Measurements from ENCODE around the gene NDUFA13.

NDUFA13 gene

GRCh38 chr19:19548915-19549759 is 33.1 kb downstream of the NDUFA13 start:
- no peak overlapping the region for H3K4me2 ChIP-seq
- no peak for TF ChIP-seq CTCF (conservative IDR thresholded peaks at IDR 0.05; ENCODE audit: low read depth, low read length)
- H2AFZ ChIP-seq (ENCODE audit: low read depth), result no peak overlapping the region

DNA sequence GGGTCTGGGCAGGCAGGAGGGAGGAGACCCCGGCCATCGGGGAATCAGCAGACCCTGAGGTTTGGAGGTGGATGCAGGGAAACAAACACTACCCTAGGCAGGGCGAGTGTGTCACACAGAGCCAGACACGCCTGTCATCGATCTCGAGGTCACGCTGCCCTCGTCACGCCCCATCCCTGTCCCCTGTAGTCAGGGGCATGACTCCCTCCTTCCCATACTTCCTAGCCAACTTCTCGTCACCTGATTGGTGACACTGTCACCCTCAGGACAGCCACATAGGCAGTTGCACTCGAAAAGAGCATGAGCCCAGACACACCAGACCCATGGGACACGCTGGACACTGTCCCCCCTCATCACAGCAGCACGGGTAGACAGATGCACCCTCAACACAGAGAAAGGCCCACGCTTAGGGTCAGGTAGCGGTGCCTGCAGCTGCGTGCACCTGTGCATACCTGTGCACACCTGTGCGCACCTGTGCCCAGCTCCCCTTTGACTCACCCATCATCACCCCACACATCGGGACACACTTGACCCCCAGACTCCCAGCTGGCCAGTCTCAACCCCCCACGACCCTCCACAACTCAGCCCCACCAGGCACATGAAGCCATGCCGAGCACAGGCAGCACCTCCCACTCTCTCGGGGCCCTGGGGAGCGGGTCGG is 33.9 kb downstream of the NDUFA13 start:
- H3K27ac ChIP-seq, result no peak overlapping the region
- H2AFZ ChIP-seq (ENCODE audit: low read depth), result no peak overlapping the region
- H3K4me2 ChIP-seq, result no peak overlapping the region
- H4K20me1 ChIP-seq (ENCODE audit: insufficient read depth), result no peaks in the 10 kb centered on the region
- H3K4me1 ChIP-seq (ENCODE audit: low read depth, poor library complexity, severe bottlenecking), result no peaks in the 10 kb centered on the region
- peaks cover 2% of the 10 kb centered on the region; the same call in 1 of the 2 replicates for H3K27me3 ChIP-seq (ENCODE audit: insufficient read depth, low read depth)
- TF ChIP-seq CTCF (conservative IDR thresholded peaks at IDR 0.05; ENCODE audit: low read depth, low read length), result no peak
- H3K9ac ChIP-seq, result no peak overlapping the region
- H3K79me2 ChIP-seq (ENCODE audit: insufficient read depth, low read depth), result no peaks in the 10 kb centered on the region
- no peaks in the 10 kb centered on the region for H3K36me3 ChIP-seq (ENCODE audit: insufficient read depth)
- H3K4me3 ChIP-seq (IDR thresholded peaks at IDR 0.05; ENCODE audit: insufficient read depth, low read depth, low read length), result no peak overlapping the region

More at GRCh38 chr19:19548915-19549759, 33.1 kb downstream of the NDUFA13 start:
- Histone ChIP-seq H3K9ac (no peak overlapping the region), H3K79me2 (ENCODE audit: insufficient read depth, low read depth) (no peaks in the 10 kb centered on the region), H4K20me1 (ENCODE audit: insufficient read depth) (no peaks in the 10 kb centered on the region), H3K36me3 (ENCODE audit: insufficient read depth) (no peaks in the 10 kb centered on the region), H3K4me1 (ENCODE audit: low read depth, poor library complexity, severe bottlenecking) (no peaks in the 10 kb centered on the region), H3K4me3 (IDR thresholded peaks at IDR 0.05; ENCODE audit: insufficient read depth, low read depth, low read length) (no peak overlapping the region), H3K27me3 (ENCODE audit: insufficient read depth, low read depth) (peaks cover 2% of the 10 kb centered on the region; the same call in 1 of the 2 replicates), H3K27ac (no peak overlapping the region)

DNA sequence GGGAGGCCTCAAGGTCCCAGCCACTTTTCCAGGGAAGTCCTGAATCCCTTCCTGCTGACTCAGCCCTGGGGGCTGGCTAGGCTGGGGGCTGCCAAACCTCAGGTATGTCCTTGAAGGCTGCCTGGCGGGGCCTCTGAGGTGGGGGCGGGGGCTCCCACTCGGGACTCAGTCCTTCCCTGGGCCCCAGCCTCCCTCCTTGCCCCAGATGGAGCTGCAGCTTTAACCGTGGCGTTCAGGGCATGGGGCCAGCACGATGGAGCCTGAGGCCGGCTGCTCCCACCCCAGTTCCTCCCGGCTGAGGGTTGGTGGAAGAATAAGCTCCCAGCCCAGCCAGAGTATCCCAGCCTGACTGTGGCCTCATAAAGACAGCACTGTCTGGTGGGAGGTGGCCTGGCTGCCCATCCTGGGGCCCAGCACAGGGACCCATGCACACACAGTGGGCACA is 34.5 kb downstream of the NDUFA13 start:
- TF ChIP-seq CTCF (conservative IDR thresholded peaks at IDR 0.05; ENCODE audit: low read depth, low read length), result no peak
- Histone ChIP-seq H3K4me2 (no peak overlapping the region), H3K4me1 (ENCODE audit: low read depth, poor library complexity, severe bottlenecking) (no peaks in the 10 kb centered on the region), H3K79me2 (ENCODE audit: insufficient read depth, low read depth) (no peaks in the 10 kb centered on the region), H3K4me3 (IDR thresholded peaks at IDR 0.05; ENCODE audit: insufficient read depth, low read depth, low read length) (no peak overlapping the region), H3K9ac (no peak overlapping the region), H3K27me3 (ENCODE audit: insufficient read depth, low read depth) (peaks cover 2% of the 10 kb centered on the region; the same call in 1 of the 2 replicates), H3K36me3 (ENCODE audit: insufficient read depth) (no peaks in the 10 kb centered on the region), H2AFZ (ENCODE audit: low read depth) (no peak overlapping the region), H4K20me1 (ENCODE audit: insufficient read depth) (no peaks in the 10 kb centered on the region), H3K27ac (no peak overlapping the region)

GRCh38 chr19:19550972-19551852 is 35.2 kb downstream of the NDUFA13 start:
- no peak overlapping the region for H2AFZ ChIP-seq (ENCODE audit: low read depth)
- H3K27me3 ChIP-seq (ENCODE audit: insufficient read depth, low read depth), result peaks cover 2% of the 10 kb centered on the region; the same call in 1 of the 2 replicates
- no peak overlapping the region for H3K9ac ChIP-seq
- TF ChIP-seq CTCF (conservative IDR thresholded peaks at IDR 0.05; ENCODE audit: low read depth, low read length), result no peak
- no peaks in the 10 kb centered on the region for H3K36me3 ChIP-seq (ENCODE audit: insufficient read depth)
- no peak overlapping the region for H3K4me2 ChIP-seq
- H4K20me1 ChIP-seq (ENCODE audit: insufficient read depth), result no peaks in the 10 kb centered on the region
- no peak overlapping the region for H3K27ac ChIP-seq
- no peaks in the 10 kb centered on the region for H3K4me1 ChIP-seq (ENCODE audit: low read depth, poor library complexity, severe bottlenecking)
- H3K4me3 ChIP-seq (IDR thresholded peaks at IDR 0.05; ENCODE audit: insufficient read depth, low read depth, low read length), result no peak overlapping the region
- no peaks in the 10 kb centered on the region for H3K79me2 ChIP-seq (ENCODE audit: insufficient read depth, low read depth)

All from KMS-11 (cell line).